ENCODE measurements around the gene BAHCC1. TPM values are rescaled to one million over a fixed set of nuclear protein-coding genes. Genes with fewer than 3 reads are reported as not detected.

Gene BAHCC1
- total and polyA plus RNA-seq, 9 of the 15 experiments (the other 6 are each of a cell fraction or from before 2014, with no cell fraction given): 0.14 to 26.9 (median 5.0) TPM

DNA sequence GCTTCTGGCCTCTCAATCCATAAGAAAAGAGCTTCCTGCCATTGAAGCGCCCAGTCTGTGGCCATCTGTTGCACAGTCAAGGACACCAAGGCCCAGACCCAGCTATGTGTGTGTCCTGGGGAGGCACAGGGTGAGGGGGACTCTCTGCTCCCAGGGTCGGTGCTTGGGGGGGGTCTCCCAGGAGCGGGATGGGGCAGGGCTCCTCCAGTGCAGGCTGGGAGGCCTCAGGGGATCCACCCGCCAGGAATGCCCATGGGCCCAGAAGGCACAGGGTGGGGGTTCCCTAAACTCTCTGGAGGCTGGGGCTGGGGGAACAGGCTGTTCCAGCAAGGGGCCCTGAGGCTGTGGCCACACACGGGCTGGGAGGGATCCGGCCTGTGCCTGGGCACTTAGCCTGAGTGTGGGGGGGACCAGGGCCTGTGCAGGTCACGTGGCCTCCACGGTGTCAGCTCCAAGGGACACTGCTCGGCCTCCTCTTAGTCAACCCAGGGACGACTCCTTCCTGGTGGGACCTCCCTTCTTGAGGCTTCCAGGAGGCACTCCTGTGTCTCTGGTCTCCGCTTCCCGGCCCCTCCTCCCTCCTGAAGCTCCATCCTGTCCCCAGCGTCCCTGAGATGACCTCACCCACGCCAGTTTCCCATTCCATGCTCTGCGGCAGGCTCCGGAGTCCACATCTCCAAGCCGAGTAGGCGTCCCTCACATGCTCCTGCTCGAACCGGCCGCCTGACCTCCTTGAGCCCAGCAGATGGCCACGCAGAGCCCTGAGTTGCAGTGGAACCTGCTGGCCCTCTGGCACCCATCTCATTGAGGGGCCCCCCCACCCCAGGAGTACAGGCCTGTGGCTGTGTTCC is 23.1 kb upstream of the BAHCC1 start (continued):
- TF ChIP-seq EZH2 (IDR thresholded peaks at IDR 0.05; ENCODE audit: borderline replicate concordance, low read depth, low read length) (no peak), ZFX (CRISPR knock-in tag; IDR thresholded peaks at IDR 0.05) (peak; percentile 37; the same call in 1 of the 2 replicates), PPARD (CRISPR knock-in tag; IDR thresholded peaks at IDR 0.05) (no peak), TCF7L2 (IDR thresholded peaks at IDR 0.05; ENCODE audit: low read depth, low read length) (no peak), ZNF274 (IDR thresholded peaks at IDR 0.05; ENCODE audit: borderline replicate concordance, low read depth, low read length) (no peak), TOE1 (IDR thresholded peaks at IDR 0.05; ENCODE audit: borderline replicate concordance) (no peak), TOE1 (CRISPR knock-in tag; IDR thresholded peaks at IDR 0.05; ENCODE audit: borderline replicate concordance, low read depth) (no peak), NEUROD1 (IDR thresholded peaks at IDR 0.05; ENCODE audit: borderline replicate concordance, low read depth, low read length, partially characterized antibody) (no peak), RAD21 (CRISPR knock-in tag; conservative IDR thresholded peaks at IDR 0.05 in 1 of 2, IDR thresholded peaks at IDR 0.05 in 1 of 2) (peak; percentile 30 to 61), SETDB1 (IDR thresholded peaks at IDR 0.05; ENCODE audit: low read length) (no peak), ZNF174 (CRISPR knock-in tag; IDR thresholded peaks at IDR 0.05) (no peak)
- TF ChIP-seq, protein P1, sequence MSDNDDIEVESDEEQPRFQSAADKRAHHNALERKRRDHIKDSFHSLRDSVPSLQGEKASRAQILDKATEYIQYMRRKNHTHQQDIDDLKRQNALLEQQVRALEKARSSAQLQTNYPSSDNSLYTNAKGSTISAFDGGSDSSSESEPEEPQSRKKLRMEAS (CRISPR knock-in tag; IDR thresholded peaks at IDR 0.05): peak; percentile 75
- TF ChIP-seq, protein P2, sequence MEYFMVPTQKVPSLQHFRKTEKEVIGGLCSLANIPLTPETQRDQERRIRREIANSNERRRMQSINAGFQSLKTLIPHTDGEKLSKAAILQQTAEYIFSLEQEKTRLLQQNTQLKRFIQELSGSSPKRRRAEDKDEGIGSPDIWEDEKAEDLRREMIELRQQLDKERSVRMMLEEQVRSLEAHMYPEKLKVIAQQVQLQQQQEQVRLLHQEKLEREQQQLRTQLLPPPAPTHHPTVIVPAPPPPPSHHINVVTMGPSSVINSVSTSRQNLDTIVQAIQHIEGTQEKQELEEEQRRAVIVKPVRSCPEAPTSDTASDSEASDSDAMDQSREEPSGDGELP (CRISPR knock-in tag; IDR thresholded peaks at IDR 0.05; ENCODE audit: borderline replicate concordance): peak; percentile 17; the same call in 1 of the 2 replicates
- TF ChIP-seq, protein P3, sequence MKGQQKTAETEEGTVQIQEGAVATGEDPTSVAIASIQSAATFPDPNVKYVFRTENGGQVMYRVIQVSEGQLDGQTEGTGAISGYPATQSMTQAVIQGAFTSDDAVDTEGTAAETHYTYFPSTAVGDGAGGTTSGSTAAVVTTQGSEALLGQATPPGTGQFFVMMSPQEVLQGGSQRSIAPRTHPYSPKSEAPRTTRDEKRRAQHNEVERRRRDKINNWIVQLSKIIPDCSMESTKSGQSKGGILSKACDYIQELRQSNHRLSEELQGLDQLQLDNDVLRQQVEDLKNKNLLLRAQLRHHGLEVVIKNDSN (CRISPR knock-in tag; IDR thresholded peaks at IDR 0.05): peak; percentile 73
- TF ChIP-seq, protein P4, sequence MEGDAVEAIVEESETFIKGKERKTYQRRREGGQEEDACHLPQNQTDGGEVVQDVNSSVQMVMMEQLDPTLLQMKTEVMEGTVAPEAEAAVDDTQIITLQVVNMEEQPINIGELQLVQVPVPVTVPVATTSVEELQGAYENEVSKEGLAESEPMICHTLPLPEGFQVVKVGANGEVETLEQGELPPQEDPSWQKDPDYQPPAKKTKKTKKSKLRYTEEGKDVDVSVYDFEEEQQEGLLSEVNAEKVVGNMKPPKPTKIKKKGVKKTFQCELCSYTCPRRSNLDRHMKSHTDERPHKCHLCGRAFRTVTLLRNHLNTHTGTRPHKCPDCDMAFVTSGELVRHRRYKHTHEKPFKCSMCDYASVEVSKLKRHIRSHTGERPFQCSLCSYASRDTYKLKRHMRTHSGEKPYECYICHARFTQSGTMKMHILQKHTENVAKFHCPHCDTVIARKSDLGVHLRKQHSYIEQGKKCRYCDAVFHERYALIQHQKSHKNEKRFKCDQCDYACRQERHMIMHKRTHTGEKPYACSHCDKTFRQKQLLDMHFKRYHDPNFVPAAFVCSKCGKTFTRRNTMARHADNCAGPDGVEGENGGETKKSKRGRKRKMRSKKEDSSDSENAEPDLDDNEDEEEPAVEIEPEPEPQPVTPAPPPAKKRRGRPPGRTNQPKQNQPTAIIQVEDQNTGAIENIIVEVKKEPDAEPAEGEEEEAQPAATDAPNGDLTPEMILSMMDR (IDR thresholded peaks at IDR 0.05 in 2 of 3, conservative IDR thresholded peaks at IDR 0.05 in 1 of 3; ENCODE audit: insufficient read depth in 2 of 3, low read depth in 1 of 3, low read length in 3 of 3): peak; percentile 49 to 71 (median 67)
- TF ChIP-seq, protein P5, sequence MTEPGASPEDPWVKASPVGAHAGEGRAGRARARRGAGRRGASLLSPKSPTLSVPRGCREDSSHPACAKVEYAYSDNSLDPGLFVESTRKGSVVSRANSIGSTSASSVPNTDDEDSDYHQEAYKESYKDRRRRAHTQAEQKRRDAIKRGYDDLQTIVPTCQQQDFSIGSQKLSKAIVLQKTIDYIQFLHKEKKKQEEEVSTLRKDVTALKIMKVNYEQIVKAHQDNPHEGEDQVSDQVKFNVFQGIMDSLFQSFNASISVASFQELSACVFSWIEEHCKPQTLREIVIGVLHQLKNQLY (CRISPR knock-in tag; conservative IDR thresholded peaks at IDR 0.05): no peak
